Mesothelial cell of epicardium (in vitro differentiated cells): ENCODE results near the gene GOLGA6L10. TPM values are rescaled to one million over a fixed set of nuclear protein-coding genes. Genes with fewer than 3 reads are reported as not detected.

Experiments
- DNase-seq, 2 experiments: peaks; one replicate each; pipeline ENCODE4 v3.0.0; 2021; ENCODE audit warnings: low spot score in 2 of 2; ENCODE audit not compliant: unreplicated experiment in 2 of 2
- H3K27ac Mint-ChIP-seq: 2 replicates; pipeline ENCODE4 v1.8.0; 2021; ENCODE audit warnings: mixed read lengths
- H3K27me3 Mint-ChIP-seq: 2 replicates; pipeline ENCODE4 v1.8.0; 2021; ENCODE audit warnings: low read depth, mixed read lengths
- H3K36me3 Mint-ChIP-seq: 2 replicates; pipeline ENCODE4 v1.8.0; 2021; ENCODE audit warnings: mixed read lengths
- H3K4me1 Mint-ChIP-seq: 2 replicates; pipeline ENCODE4 v1.8.0; 2021; ENCODE audit warnings: mixed read lengths
- H3K4me3 Mint-ChIP-seq: 2 replicates; pipeline ENCODE4 v1.8.0; 2021; ENCODE audit warnings: mild to moderate bottlenecking, moderate library complexity, mixed read lengths
- H3K9me3 Mint-ChIP-seq: 2 replicates; pipeline ENCODE4 v1.8.0; 2021; ENCODE audit warnings: mixed read lengths
- CTCF ChIP-seq: fragments of 200-600 bp; sonication (generic); IDR thresholded peaks from one replicate; pipeline ENCODE4 v1.5.0; 2021; ENCODE audit warnings: antibody characterized with exemption; ENCODE audit not compliant: unreplicated experiment
- total RNA-seq: library from RNA; stranded (reverse); gene quantifications from 3 replicates; pipeline ENCODE4 v1.2.1, GENCODE V29; 2021

GOLGA6L10 gene
- total RNA-seq, 1 donor from 2014 or later: 11.6 TPM

- peaks cover 13% of the 10 kb centered on the region for H3K9me3 Mint-ChIP-seq
- H3K4me3 Mint-ChIP-seq: no peak overlapping the region
- TF ChIP-seq CTCF: no peak
- no peaks in the 10 kb centered on the region for H3K4me1 Mint-ChIP-seq
- H3K36me3 Mint-ChIP-seq: no peaks in the 10 kb centered on the region
- DNase-seq: no peak
- H3K27me3 Mint-ChIP-seq: peaks cover 9% of the 10 kb centered on the region
- no peak overlapping the region for H3K27ac Mint-ChIP-seq
These were observed 39.5 kb downstream of the GOLGA6L10 start for GRCh38 chr15:82309802-82310201.

- H3K9me3 Mint-ChIP-seq: peaks cover 13% of the 10 kb centered on the region
- TF ChIP-seq CTCF: no peak
- H3K36me3 Mint-ChIP-seq: no peaks in the 10 kb centered on the region
- no peak for DNase-seq
- H3K27ac Mint-ChIP-seq: no peak overlapping the region
- no peaks in the 10 kb centered on the region for H3K4me1 Mint-ChIP-seq
- no peak overlapping the region for H3K4me3 Mint-ChIP-seq
- H3K27me3 Mint-ChIP-seq: peaks cover 9% of the 10 kb centered on the region
These were observed 41.6 kb downstream of the GOLGA6L10 start for GRCh38 chr15:82307714-82308081.

- peaks cover 1% of the 10 kb centered on the region for H3K4me1 Mint-ChIP-seq
- peaks cover 9% of the 10 kb centered on the region for H3K27me3 Mint-ChIP-seq
- TF ChIP-seq CTCF: no peak
- H3K36me3 Mint-ChIP-seq: no peaks in the 10 kb centered on the region
- no peak overlapping the region for H3K27ac Mint-ChIP-seq
- no peak overlapping the region for H3K4me3 Mint-ChIP-seq
- peaks cover 13% of the 10 kb centered on the region for H3K9me3 Mint-ChIP-seq
- peak in 1 of 2 experiments; percentile 33 for DNase-seq
These were observed 42.2 kb downstream of the GOLGA6L10 start for GRCh38 chr15:82306791-82307713.

GRCh38 chr15:82305621-82306048, 43.6 kb downstream of the GOLGA6L10 start:
- H3K27me3 Mint-ChIP-seq: peaks cover 3% of the 10 kb centered on the region
- H3K36me3 Mint-ChIP-seq: no peaks in the 10 kb centered on the region
- no peak overlapping the region for H3K4me3 Mint-ChIP-seq
- peak in 1 of 2 experiments; percentile 36 for DNase-seq
- H3K27ac Mint-ChIP-seq: no peak overlapping the region
- peaks cover 7% of the 10 kb centered on the region for H3K9me3 Mint-ChIP-seq
- peaks cover 7% of the 10 kb centered on the region for H3K4me1 Mint-ChIP-seq
- TF ChIP-seq CTCF: no peak

GRCh38 chr15:82304778-82305090, 44.5 kb downstream of the GOLGA6L10 start:
- Mint-ChIP-seq H3K27ac (no peak overlapping the region), H3K4me3 (no peak overlapping the region), H3K9me3 (peaks cover under 1% of the 10 kb centered on the region), H3K27me3 (no peaks in the 10 kb centered on the region), H3K36me3 (no peaks in the 10 kb centered on the region), H3K4me1 (peaks cover 7% of the 10 kb centered on the region)
- DNase-seq: peak in 1 of 2 experiments; percentile 28
- no peak for TF ChIP-seq CTCF
